Lower leg skin (tissue), 3 donors: ENCODE measurements around the gene KIZ.

ENCODE experiments used
- POLR2A ChIP-seq, 2 donors: fragments of 450-650 bp; IDR thresholded peaks; one replicate each; pipeline ENCODE4 v1.6.1; 2016 to 2017; ENCODE audit warnings: antibody characterized with exemption in 2 of 2, mild to moderate bottlenecking in 1 of 2, moderate library complexity in 1 of 2
- TF ChIP-seq, protein P1 (sequence below), 3 donors: fragments of 450-650 bp; IDR thresholded peaks; one replicate each; pipeline ENCODE4 v1.5.1; 2016; ENCODE audit warnings: antibody characterized with exemption in 3 of 3, mild to moderate bottlenecking in 3 of 3, moderate library complexity in 2 of 3

DNA sequence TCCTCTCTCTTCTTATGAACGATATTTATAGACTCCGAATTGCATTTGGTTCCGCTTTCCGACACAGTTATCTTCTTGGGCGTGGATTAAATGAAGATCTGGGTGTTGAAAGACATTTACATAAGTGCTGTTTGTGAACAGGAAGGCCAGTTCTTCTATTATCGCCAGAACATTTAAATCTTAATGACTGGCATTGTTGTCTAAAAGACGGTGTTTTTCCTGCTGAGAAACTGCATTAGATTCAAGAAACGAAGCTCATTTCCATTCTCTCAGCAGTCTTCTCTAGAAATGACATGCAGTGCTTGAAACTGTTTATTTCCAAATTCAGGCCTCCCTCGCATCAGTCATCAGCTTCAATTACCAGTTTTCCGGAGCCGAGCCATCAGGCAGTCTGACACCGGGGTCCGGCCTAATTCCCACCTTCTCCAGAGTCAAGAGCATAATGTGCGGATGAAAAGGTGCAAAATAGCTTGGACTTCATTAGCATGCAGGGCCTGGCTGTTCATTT, 35.7 kb upstream of the KIZ start:
- TF ChIP-seq, protein P1, sequence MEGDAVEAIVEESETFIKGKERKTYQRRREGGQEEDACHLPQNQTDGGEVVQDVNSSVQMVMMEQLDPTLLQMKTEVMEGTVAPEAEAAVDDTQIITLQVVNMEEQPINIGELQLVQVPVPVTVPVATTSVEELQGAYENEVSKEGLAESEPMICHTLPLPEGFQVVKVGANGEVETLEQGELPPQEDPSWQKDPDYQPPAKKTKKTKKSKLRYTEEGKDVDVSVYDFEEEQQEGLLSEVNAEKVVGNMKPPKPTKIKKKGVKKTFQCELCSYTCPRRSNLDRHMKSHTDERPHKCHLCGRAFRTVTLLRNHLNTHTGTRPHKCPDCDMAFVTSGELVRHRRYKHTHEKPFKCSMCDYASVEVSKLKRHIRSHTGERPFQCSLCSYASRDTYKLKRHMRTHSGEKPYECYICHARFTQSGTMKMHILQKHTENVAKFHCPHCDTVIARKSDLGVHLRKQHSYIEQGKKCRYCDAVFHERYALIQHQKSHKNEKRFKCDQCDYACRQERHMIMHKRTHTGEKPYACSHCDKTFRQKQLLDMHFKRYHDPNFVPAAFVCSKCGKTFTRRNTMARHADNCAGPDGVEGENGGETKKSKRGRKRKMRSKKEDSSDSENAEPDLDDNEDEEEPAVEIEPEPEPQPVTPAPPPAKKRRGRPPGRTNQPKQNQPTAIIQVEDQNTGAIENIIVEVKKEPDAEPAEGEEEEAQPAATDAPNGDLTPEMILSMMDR (IDR thresholded peaks at IDR 0.05): no peak
- no peak for TF ChIP-seq POLR2A (IDR thresholded peaks at IDR 0.05)
